Renal cortex interstitium (tissue), 11 donors: Measurements from ENCODE around the gene UBE2I. TPM values are rescaled to one million over a fixed set of nuclear protein-coding genes. Genes with fewer than 3 reads are reported as not detected.
"Not testable (repeated sequence)": the region's sequence is repeated elsewhere in the genome, so short reads cannot be mapped to it uniquely, and the experiment has no call there.

Experiments used
- DNase-seq, 11 donors: peaks; one replicate each; pipeline ENCODE4 v3.0.0-alpha.2; 2013; ENCODE audit warnings: low read depth in 9 of 11, low spot score in 4 of 11; ENCODE audit errors: extremely low read depth in 1 of 11
- polyA plus RNA-seq, 3 donors: library from polyadenylated mRNA; unstranded; fragments of 120-200 nt; gene quantifications; one replicate each; pipeline ENCODE4 v1.2.1, GENCODE V29; 2013; ENCODE audit not compliant: insufficient read length in 3 of 3

The UBE2I gene
- polyA plus RNA-seq, 3 donors = 151 to 176 (median 155) TPM

DNA sequence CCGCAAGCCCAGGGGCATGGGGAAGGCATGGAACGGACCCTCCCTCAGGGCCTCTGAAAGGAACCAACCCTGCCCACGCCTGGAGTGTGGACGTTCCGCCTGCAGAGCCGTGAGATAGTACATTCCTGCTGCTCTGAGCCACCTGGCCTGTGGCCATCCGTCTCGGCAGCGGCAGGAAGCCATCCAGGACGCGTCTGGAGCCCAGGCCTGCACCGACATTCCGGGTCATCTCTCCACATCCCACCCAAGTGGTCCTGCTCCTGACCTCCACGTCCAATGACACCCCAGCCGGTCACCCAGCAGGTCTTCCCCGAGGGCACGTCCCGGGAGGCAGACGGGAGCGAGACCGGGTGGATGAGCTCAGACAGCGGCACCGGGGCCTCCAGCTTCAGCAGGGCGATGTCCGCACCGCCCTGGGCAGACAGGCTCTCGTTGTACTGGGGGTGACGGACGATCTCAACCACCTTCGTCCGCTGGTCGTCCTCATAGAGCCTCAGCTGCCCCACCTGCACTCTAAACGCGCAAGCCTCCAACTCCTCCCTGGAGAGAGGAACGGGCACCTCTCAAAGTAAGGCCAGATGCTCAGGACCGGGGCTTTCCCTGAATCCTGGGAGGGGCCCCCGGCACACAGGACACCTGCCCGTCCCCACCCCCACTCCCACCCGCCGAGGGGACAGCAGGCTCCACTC lies 21.3 kb upstream of the UBE2I start:
- no peak for DNase-seq

DNA sequence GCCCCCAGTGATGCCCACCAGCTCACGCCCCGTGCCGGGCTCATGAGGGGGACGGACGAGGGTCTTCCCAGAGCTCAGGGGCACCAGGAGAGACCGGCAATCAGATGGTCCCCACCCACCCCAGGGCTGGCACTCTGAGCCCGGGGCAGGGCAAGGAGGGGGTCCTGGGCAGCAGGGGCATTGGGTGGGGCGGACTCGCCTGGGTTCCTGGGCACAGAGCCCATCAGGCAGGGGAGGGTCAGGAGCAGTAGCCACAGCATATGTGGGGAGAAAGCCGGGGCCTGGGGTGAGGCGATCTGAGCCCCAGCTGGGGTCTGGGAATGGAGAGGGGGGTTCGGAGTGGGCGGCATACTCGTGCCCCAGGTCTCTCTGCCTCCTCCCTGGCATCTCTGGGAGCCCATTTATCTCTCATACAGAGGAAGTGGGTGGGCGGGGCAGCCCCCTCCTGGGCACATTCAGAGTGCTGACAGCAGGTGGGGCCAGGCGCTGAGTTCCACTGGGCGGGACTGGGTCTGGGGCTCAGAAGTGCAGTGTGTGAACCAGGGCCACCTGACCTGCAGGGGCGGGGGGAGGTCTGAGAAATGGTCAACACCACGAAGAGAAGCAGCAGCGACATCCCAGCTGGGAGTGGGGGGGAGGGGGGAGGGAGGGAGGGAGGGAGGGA lies 20.5 kb upstream of the UBE2I start:
- no peak for DNase-seq

DNA sequence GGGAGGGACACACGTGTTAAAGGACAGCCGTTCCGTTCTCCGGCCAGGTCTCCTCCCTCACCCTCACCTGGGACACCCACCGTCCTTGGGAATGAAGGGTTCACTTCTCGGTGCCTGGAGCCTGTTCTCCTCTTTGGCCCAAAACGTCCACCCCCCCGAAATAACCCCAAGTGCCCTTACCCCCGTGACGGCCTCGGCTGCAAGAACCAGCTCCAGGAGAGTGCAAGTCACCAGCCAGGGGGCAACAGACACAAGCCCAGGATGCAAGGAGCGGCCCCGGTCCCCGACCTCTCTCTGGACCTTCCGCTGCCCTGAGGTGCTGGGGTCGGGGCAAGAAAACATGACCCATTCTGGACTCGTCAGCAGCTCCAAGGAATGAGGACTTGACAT lies 20.0 kb upstream of the UBE2I start:
- DNase-seq = no peak

DNA sequence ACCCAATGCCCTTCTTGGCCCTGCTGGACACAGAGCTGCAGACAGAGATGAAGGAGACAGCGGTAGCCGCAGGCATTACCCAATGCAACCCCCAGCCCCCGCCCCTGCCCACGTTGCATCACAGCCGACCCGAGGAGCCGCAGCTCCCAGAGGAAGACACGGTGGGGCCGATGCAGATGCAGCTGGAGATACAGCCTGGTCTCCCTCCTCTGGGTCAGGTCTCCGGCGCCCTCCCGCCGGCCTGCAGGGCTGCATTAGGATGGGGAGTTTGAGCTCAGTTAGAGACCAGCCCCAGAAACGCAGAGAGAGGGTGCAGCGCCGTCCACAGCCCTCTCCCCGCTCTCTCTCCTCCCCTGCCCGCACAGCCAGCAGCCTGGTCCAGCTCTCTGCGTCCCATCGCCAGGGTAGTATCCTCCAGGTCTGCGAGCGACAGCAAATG lies 19.4 kb upstream of the UBE2I start:
- no peak for DNase-seq

DNA sequence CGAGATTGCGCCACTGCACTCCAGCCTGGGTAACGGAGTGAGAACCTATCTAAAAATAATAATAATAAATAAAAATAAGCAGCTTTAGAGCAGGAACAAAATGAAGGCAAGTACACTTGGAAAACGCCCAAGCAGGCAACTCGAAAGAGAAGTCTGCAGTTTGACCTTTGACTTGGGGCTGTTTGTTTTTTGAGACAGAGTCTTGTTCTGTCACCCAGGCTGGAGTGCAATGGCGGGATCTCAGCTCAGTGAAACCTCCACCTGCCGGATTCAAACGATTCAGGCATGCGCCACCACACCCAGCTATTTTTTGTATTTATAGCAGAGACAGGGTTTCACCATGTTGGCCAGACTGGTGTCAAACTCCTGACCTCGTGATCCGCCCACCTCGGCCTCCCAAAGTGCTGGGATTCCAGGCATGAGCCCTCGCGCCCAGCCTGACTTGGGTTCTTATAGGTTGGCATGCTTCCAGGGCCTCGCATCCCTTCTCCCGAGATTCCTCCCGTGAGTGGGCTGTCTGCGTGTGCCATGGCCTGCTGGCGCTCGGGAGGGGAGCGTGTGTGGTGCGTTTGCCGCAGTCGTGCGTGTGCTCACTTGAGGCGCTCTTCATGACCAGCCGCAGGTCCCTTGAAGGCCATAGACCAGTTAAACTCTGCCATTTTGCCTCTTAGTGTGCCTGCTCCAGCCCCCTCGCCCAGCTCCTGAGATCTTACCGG lies 18.4 kb upstream of the UBE2I start:
- no peak for DNase-seq

DNA sequence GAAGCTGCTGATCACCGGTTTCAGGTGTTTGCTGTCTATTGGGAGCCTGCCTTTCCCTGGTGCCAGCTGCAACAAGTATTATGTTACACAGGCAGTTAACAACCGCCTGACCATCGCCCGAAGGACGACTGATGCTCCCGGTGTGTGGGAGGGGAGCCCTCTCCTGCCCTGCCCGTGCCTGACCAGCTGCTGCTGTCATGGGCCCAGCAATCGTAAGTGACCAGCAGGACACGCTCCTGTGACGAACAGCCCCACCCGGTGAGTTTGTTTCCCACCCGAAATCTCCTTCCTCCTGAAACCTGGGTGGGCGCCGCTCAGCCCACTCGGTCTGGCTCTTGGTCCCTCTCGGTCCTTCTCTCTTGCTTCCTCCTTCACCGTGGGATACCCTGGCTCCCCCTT lies 17.9 kb upstream of the UBE2I start:
- peak in 4 of 11 donors; percentile 60 to 76 (median 64) for DNase-seq

DNA sequence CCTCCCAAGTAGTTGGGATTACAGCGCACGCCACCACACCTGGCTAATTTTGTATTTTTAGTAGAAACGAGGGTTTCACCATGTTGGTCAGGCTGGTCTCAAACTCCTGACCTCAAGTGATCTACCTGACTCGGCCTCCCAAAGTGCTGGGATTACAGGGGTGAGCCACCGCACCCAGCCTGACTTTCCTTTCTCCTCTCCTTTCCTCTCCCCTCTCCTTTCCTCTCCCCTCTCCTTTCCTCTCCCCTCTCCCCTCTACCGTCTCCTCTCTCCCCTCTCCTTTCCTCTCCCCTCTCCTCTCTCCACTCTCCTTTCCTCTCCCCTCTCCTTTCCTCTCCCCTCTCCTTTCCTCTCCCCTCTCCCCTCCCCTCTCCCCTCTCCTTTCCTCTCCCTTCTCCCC lies 17.2 kb upstream of the UBE2I start:
- not testable (repeated sequence) for DNase-seq

DNA sequence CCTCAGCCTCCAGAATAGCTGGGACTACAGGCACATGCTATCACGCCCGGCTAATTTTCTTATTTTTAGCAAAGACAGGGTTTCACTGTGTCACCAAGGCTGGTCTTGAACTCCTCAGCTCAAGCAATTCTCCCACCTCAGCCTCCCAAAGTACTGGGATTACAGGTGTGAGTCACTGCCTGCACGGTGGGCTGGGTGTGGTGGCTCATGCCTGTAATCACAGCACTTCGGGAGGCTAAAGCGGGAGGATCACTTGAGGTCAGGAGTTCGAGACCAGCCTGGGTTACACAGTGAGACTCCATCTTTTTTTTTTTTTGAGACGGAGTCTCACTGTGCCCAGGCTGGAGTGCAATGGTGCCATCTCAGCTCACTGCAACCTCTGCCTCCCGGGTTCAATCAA lies 16.6 kb upstream of the UBE2I start:
- not testable (repeated sequence) for DNase-seq

DNA sequence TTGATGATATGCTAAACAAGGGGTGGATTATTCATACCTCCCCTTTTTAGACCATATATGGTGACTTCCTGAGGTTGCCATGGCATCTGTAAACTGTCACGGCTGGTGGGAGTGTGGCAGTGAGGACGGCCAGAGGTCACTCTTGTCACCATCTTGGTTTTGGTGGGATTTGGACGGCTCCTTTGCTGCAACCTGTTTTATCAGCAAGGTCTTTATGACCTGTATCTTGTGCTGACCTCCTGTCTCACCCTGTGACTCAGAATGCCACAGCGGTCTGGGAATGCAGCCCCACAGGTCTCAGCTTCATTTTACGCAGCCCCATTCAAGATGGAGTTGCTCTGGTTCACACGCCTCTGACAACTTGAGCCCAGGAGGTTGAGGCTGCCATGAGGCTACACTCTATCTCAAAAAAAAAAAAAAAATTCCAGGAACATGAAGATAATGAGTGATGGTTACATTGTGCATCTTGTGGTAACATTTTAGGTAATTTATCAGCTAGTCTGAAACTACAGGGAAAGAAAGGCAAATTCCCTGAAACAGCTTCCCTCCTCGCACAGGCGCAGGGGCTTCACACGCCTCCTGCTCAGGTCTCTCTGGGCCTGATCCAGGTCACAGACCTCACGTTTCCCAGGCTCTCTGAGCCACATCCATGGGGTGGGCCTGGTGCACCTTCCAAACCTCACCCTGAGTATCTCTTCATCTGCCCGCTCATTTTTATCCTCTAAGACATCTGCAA lies 15.3 kb upstream of the UBE2I start:
- DNase-seq = no peak

DNA sequence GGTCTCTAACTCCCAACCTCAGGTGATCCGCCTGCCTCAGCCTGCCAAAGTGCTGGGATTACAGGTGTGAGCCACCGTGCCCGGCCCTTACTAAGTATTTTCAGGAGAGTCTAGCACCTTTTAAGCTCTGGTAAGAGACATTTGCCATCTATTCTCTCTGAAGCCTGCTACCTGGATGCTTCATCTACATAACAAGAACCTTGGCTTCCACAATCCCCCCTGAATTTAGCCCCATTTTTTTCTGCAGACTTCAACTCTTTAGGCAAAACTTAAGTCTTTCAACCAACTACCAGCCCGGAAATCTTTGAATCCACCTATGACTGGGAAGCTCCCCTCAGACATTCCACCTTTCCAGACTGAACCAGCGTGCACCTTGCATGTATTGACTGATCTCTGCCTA lies 14.0 kb upstream of the UBE2I start:
- no peak for DNase-seq

DNA sequence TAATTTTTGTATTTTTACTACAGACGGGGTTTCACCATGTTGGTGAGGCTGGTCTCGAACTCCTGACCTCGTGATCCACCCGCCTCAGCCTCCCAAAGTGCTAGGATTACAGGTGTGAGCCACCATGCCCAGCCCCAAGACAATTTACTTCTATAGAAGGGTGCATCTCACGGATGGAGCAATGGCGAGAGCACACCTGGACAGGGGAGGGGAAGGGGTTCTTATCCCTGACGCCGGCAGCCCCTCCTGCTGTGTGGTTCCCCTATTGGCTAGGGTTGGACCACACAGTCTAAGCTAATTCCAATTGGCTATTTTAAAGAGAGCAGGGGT lies 12.8 kb upstream of the UBE2I start:
- DNase-seq = not testable (repeated sequence)

DNA sequence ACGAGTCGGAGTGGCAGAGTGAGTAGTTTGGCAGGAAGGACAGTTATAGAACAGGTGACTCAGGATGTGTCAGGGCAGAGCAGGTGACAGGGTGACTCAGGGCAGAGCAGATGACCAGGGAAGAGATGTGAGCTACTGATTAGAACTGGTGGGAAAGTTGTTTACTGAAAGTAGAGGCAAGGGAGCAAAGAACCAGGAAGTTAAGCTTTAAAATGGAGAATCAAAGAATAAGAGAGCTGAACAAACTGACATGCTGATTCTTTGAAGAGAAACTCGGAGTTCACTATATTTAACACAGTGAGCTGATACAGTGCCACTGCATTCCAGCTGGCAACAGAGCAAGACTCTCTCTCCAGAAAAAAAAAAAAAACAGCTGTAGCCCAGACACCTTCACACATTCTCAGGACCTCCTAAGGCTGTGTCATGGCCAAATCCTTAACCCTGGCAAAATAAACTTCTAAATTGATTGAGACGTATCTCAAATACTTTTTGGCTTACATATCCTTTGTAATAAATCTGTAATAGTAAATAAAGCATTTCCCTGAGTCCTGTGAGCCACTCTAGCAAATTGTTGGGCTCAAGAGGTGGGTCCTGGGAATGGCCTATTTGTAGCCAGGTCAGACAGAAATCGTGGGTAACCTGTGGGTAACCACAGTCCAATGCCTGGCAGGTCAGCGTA lies 12.3 kb upstream of the UBE2I start:
- DNase-seq = no peak

DNA sequence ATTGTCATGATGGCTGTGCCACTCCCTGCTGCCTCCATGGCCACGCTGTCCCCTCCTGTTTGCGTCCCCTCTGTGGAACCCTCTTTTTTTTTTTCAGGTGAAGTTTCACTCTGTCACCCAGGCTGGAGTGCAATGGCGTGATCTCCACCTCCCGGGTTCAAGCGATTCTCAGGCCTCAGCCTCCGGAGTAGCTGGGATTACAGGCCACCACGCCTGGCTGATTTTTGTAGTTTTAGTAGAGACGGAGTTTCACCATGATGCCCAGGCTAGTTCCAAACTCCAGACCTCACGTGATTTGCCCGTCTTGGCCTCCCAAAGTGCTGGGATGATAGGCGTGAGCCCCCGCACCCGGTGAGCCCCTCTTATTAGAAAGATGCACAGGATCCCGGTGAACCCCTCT lies 11.0 kb upstream of the UBE2I start:
- DNase-seq = no peak

DNA sequence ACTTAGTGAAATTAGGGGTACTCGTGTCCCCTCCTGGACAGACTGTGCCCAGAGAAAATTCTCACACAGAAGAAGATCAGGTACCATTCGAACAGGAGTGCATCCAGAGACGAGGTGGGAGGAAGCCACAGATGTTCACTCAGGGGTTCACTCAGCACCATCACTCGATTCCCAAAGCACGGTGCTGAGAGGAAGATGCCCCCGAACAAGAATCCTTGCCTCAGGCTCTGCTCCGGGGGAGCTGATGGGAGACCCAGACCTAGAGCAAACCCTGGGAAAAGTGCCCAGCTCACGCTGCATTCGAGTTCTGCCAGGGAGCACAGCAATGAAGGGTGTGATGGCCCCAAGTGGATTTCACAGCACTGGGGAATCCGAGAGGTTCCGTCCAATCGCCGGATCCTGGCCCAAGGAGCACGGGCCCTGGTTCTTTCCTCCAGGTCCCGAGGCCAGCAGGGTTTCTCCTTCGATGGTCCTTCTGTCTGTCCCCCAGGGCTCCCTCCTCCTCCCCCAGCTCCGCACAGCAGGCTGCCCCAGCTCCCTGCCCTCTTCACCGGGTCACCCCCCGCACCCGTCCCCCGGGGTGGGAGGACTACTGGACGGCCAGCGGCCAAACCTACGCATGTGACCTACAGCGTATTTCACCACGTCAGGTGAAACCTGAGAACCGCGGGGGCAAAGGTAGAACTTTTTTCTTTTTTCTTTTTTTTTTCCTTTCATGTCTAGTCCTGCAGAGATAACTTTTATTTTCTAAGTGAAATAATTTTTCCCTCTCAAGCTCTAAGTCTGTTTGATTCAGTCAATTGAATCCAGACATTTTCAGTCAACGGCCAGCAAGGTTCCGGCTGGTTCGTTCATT lies 10.2 kb upstream of the UBE2I start:
- DNase-seq = peak in 1 of 11 donors; percentile 54

DNA sequence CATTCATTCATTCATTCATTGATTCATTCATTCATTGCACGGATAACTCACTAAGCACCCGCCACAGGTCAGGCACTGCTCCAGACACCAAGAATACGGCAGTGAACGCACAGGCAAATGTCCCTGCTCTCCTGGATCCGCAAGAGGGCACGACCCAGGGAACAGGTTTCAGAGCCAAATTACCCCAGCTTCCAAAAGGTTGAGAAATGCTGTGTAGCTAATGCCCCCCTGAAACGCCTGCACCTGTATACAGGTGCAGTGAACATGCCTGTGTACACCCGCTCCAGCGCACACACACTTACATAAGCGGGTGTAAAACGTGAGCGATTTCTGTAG lies 9.6 kb upstream of the UBE2I start:
- no peak for DNase-seq

DNA sequence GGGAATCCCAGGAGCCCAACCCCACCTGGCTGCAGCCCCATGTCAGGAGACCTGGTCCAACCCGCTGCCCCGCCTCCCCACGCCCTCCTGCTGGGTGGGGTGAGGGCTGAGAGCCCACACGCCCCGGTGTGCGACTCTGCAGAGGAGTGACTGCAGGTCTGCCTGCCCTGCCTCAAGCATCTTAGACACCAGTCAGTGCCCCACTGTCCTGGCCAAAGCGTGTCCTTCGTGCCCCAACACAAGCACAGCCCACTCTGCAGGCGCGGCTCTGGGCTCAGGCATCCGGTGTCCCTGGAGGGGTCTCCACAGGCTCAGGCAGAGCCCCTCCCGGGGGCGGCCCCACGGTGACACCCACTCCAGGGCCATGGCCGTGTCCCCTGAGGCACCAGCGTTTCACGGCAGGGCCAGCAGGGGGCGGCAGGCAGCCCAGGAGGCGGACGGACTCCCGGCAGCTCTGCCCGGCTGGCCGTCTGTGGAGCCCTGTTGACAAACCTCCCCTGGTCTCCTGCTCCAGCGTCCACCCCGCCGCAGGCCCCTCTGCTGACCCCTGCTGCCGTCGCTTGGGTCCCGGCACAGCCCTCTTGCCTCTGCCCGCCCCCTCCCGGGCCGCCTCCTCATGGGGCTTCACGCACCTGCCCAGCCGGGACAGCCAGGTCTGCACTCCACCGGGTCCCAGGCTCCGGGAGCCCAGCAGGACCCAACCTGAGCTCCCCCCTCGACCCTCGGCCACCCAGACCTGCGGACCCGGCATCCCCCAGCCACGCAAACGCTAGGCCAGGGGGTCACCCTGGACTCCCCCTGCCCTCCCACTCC lies 8.6 kb upstream of the UBE2I start:
- DNase-seq = peak in 1 of 11 donors; percentile 55

DNA sequence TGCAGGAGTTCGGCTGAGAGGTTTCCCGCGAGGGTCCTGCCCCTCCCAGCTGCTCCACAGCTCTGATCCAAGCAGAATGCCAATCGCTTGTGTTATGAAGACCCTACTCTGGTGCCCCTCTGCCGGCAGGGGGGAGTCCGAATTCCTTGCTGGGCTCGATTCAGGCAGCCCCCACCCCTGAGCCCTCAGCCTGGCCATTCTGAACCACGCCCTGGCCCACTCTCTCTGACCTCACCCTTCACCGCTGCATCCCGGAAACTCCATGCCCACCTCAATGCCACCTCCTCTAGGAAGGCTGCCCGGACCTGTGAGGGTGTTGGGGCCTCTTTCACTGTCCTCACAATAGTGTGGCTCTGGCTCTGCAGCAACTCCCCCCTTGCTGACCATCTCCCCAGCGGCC lies 7.9 kb upstream of the UBE2I start:
- DNase-seq = no peak

DNA sequence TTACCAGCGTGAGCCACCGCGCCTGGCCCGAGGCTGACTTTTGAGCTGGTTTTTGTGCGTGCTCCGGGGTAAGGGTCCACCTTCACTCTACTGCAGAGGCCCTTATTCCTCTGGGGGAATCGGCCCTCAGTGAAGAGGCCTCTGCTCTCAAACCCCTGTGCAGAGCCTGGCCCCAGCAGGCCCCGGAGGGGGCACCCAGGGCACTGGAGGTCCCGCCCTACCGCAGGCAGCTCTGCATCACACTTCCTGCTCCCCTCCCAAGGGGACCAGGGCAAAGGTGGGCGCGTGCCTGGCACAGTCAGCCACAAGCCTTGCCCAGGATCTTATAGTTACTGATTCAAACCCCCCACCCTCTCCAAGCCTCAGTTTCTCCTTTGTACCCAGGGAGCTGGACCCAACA lies 3.6 kb upstream of the UBE2I start:
- DNase-seq = no peak
